ENCODE results near the gene PSMC6. TPM values are rescaled to one million over a fixed set of nuclear protein-coding genes. Genes with fewer than 3 reads are reported as not detected.

PSMC6 gene
- total RNA-seq = 75.1 and 98.6 TPM in 2 replicates

DNA sequence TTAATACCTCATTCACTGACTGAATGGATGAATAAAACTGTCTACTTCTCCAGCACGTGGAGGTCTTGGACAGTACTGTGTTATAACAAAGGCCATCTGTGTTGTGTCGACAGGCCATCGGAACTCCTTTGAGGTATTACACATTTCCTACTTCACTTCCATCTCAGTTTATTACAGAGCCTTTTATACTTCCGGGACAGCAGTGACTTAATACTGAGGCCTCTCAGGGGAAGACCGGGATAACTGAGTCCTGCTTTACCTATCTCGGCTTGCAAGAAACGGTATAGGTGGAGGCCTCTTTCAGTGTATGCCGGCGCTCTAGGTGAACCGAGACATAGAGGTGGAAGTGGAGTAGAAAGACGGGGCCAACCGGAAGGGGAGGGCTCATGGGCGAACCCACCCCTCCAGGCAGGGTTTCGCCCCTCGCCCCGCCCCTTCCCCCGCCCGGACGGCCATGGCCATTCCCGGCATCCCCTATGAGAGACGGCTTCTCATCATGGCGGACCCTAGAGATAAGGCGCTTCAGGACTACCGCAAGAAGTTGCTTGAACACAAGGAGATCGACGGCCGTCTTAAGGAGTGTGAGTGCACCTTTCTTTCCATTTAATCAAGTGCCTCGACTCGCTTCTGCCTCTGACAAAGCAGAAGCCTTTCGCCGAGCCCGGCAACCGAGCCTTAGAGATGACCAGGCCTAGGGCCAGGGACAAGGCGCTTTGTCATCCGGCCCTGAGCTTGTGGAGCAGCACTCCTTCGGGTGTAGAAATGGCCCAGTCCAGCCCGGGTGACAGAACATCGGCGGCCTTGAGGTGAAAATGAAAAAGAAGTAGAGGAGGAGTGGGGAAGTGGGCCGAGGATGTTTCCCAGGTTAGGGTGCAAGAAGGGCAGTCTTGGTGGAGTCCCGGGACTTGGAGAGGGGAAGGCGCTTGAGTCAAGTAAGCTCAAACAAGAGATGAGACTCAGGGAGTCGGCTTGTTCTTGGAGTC lies at the start of gene PSMC6:
TSS of gene PSMC6 (plus strand) at position 477 of the 983 bp plus-strand sequence. CDS start at position 497, 20 bp downstream.

DNA sequence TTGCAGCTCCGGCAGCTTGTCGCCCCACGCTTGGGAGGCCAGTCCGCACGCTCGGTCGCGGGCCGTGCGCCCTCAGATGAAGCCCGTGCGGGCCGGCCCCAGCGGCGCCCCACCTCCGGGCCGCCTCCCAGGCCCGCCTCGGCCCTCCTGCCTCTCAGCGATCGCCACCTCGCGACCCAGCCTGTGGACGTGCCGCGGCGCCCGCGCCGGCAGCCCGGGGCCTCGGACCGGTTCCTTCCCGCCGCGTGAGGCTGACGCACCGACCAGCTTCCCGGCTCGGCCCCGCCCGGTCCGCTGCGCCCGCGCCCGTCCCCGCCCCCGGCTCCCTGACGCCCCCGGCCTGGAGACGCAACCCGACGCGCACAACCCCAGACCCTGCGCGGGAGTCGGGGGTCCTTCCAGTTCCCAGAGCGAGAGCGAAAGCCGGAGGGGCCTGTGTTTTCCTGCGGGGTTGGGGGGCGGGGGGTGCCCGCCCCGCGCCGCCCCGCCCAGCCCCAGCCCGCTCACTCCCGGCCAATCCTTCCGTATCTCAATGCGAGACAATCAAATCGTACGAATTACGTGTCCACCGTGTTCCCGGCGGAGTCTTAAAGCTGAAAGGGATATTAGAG lies 11.4 kb upstream of the PSMC6 start, which contains the start of gene ERO1A:
TSS of gene ERO1A (minus strand) at position 78 of the 611 bp plus-strand sequence. CDS start at position 1, 77 bp downstream.

DNA sequence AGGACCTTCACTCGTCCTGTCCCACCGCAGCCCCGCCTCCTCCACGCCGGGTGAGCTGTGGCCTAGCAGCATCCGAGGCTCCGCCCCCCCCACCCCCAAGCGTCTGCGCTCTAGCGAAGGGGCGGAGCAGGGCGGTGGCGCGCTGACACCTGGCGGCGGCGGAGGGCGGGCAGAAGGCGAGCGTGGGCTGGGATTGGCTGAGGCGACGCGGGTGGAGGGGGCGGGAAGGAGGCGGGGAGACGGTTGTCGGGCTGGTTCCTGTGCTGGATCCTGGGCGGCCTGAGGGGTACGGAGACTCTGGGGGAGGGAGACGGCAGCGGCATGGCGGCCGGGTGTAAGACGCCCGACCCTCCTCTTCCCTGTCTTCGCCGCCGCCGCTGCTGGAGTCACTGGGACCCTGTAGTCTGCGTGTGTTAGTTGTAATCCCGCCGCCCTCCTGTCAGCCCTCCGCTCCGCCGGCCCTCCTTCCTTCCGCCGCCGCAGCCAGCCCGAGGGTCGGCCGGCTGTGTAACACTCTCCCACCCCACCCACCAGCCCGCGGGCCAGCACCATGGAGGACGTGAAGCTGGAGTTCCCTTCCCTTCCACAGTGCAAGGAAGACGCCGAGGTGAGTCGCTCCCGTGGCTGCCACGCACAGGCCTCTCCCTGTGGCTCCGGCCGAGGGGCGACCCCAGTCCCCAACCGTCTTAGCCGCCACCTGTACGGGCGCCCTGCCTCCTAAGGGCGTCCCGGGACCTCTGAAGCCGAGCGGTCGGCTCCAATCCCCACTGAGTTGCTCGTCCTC lies 23.1 kb downstream of the PSMC6 start, which contains the start of gene STYX:
TSS of gene STYX (plus strand) at position 242 of the 784 bp plus-strand sequence. CDS start at position 551, 309 bp downstream.

Other genes starting within 250 kb of the PSMC6 start
- gene TXNDC16, start 154.7 kb upstream of the PSMC6 start, total RNA-seq = 2.3 and 3.0 TPM in 2 replicates
- gene GPR137C, start 154.4 kb upstream of the PSMC6 start, total RNA-seq = 0.33 and 0.48 TPM in 2 replicates
- 73.5 and 74.2 TPM in 2 replicates for gene ERO1A, start 11.6 kb upstream of the PSMC6 start, total RNA-seq
- gene STYX, start 23.0 kb downstream of the PSMC6 start, total RNA-seq = 32.0 and 41.6 TPM in 2 replicates
- gene GNPNAT1, start 84.4 kb downstream of the PSMC6 start, total RNA-seq = 27.8 and 59.7 TPM in 2 replicates
- gene FERMT2, start 243.8 kb downstream of the PSMC6 start, total RNA-seq = 99.6 and 116 TPM in 2 replicates